Mesothelial cell of epicardium (in vitro differentiated cells): ENCODE measurements around the gene IL22RA1. TPM values are rescaled to one million over a fixed set of nuclear protein-coding genes. Genes with fewer than 3 reads are reported as not detected.
A peak's percentile ranks its signal among the peaks of the same experiment; 100 is the strongest.

Source experiments
- DNase-seq, 2 experiments: peaks; one replicate each; pipeline ENCODE4 v3.0.0; 2021; ENCODE audit warnings: low spot score in 2 of 2; ENCODE audit not compliant: unreplicated experiment in 2 of 2
- H3K27ac Mint-ChIP-seq: 2 replicates; pipeline ENCODE4 v1.8.0; 2021; ENCODE audit warnings: mixed read lengths
- H3K27me3 Mint-ChIP-seq: 2 replicates; pipeline ENCODE4 v1.8.0; 2021; ENCODE audit warnings: low read depth, mixed read lengths
- H3K36me3 Mint-ChIP-seq: 2 replicates; pipeline ENCODE4 v1.8.0; 2021; ENCODE audit warnings: mixed read lengths
- H3K4me1 Mint-ChIP-seq: 2 replicates; pipeline ENCODE4 v1.8.0; 2021; ENCODE audit warnings: mixed read lengths
- H3K4me3 Mint-ChIP-seq: 2 replicates; pipeline ENCODE4 v1.8.0; 2021; ENCODE audit warnings: mild to moderate bottlenecking, moderate library complexity, mixed read lengths
- H3K9me3 Mint-ChIP-seq: 2 replicates; pipeline ENCODE4 v1.8.0; 2021; ENCODE audit warnings: mixed read lengths
- total RNA-seq: library from RNA; stranded (reverse); gene quantifications from 3 replicates; pipeline ENCODE4 v1.2.1, GENCODE V29; 2021
- TF ChIP-seq, protein P1 (sequence below): fragments of 200-600 bp; sonication (generic); IDR thresholded peaks from one replicate; pipeline ENCODE4 v1.5.0; 2021; ENCODE audit warnings: antibody characterized with exemption; ENCODE audit not compliant: unreplicated experiment

Gene IL22RA1
- total RNA-seq, 1 donor from 2014 or later: 0.09 TPM

DNA sequence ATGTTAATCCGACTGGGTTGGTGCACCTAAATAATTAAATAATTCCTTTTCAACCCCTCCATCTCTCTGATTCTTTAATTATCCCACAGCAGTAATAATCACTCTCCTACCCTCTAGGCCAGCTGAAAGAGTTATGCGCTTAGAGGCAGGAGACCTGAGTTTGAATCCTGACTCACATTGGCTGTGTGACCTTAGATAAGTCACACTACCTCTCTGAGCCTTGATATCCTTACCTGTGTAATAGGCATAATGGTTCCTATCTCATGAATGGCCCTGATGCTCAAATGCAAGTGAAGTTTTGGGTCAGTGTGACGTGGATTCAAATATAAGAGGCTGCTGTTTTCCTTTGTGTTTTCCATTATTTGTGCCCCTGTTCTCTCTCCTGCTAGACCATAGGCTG is 39.1 kb downstream of the IL22RA1 start:
- H3K9me3 Mint-ChIP-seq: no peaks in the 10 kb centered on the region
- H3K27me3 Mint-ChIP-seq: no peaks in the 10 kb centered on the region
- no peaks in the 10 kb centered on the region for H3K36me3 Mint-ChIP-seq
- DNase-seq: no peak
- H3K4me1 Mint-ChIP-seq: peaks cover 28% of the 10 kb centered on the region
- H3K27ac Mint-ChIP-seq: peak overlapping the region; percentile 95
- no peak overlapping the region for H3K4me3 Mint-ChIP-seq
- TF ChIP-seq, protein P1, sequence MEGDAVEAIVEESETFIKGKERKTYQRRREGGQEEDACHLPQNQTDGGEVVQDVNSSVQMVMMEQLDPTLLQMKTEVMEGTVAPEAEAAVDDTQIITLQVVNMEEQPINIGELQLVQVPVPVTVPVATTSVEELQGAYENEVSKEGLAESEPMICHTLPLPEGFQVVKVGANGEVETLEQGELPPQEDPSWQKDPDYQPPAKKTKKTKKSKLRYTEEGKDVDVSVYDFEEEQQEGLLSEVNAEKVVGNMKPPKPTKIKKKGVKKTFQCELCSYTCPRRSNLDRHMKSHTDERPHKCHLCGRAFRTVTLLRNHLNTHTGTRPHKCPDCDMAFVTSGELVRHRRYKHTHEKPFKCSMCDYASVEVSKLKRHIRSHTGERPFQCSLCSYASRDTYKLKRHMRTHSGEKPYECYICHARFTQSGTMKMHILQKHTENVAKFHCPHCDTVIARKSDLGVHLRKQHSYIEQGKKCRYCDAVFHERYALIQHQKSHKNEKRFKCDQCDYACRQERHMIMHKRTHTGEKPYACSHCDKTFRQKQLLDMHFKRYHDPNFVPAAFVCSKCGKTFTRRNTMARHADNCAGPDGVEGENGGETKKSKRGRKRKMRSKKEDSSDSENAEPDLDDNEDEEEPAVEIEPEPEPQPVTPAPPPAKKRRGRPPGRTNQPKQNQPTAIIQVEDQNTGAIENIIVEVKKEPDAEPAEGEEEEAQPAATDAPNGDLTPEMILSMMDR: no peak

DNA sequence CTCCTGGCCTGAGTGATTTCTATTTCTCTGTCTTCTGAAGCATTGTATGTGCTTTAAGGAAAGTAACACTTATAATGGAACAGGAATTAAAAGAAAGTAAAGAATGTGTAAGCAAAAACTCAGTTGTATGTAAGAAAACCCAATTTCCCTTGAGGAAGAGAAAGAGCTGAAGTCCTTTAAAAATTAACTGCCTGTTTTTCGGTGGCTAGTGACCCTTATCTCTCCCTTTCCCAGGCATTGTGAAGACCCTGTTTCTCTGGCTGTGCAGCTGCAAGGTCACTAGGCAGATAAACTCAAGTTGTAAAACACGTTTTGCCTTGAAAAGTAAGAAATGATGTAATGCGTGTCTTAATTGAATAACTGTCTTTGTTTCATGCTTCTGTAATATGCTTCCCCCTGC is 39.5 kb downstream of the IL22RA1 start:
- no peak for DNase-seq
- Mint-ChIP-seq H3K27ac (peak overlapping the region; percentile 95), H3K36me3 (no peaks in the 10 kb centered on the region), H3K4me3 (no peak overlapping the region), H3K4me1 (peaks cover 28% of the 10 kb centered on the region), H3K27me3 (no peaks in the 10 kb centered on the region), H3K9me3 (no peaks in the 10 kb centered on the region)
- TF ChIP-seq, protein P1: no peak

DNA sequence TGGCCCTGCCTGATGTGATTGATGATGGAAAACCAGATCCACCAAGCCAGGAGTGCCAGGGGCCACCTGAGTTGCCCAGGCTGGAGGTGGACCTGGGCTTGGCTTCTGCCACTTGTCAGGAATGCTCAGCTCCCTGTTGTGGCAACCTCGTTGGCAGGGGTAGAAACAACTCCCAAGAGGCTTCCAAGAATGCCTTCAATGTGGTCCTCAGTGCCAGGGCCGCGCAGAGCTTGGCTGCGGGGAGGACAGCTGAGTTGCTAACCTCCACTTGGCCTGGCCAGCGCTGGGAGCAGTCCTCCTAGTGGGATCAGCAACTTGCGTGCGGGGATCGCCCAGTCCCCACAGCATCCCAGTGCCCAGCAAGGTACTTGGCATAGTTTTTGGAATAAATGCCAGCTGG is 40.0 kb downstream of the IL22RA1 start:
- Mint-ChIP-seq H3K9me3 (no peaks in the 10 kb centered on the region), H3K36me3 (no peaks in the 10 kb centered on the region), H3K4me1 (peaks cover 28% of the 10 kb centered on the region), H3K27ac (peak overlapping the region; percentile 95), H3K4me3 (no peak overlapping the region), H3K27me3 (no peaks in the 10 kb centered on the region)
- DNase-seq: no peak
- TF ChIP-seq, protein P1: no peak

DNA sequence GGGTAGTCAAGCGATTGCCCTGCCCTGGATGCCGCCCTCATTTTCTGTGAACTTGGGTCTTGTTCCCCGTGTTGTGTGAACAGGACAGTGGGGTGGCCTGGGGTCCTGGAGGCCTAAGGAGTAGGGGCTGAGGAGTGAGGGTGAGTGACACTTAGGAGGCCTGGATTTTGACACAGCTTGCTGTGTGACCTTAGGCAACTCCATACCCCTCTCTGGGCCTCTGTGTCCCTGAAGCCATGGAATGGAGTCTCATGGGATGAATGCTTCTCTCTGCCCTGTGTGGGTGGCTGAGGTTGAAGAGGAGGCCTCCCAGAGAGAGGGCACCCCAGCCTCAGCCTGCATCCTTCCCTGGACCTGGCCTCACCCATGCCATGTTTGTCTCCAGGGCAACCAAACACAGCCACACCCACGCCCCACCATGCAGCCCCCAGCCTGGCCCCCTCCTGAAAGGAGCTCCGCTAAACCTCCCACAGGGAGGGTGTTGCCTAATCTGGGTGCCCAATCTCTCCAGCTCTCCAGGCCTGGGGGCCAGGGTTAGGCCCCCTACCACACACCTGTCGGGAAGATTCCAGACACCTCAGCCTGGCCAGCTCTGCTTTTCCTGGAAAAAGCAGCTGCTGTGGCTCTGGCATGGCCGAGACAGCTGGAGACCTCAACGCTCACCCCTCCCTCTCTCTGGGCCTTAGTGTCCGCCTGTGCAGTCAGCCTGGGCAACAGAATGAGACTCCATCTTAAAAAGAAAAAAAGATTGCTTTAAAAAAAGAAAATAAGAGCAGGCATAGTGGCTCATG is 40.9 kb downstream of the IL22RA1 start:
- peak overlapping the region; percentile 30 for H3K27ac Mint-ChIP-seq
- H3K36me3 Mint-ChIP-seq: no peaks in the 10 kb centered on the region

DNA sequence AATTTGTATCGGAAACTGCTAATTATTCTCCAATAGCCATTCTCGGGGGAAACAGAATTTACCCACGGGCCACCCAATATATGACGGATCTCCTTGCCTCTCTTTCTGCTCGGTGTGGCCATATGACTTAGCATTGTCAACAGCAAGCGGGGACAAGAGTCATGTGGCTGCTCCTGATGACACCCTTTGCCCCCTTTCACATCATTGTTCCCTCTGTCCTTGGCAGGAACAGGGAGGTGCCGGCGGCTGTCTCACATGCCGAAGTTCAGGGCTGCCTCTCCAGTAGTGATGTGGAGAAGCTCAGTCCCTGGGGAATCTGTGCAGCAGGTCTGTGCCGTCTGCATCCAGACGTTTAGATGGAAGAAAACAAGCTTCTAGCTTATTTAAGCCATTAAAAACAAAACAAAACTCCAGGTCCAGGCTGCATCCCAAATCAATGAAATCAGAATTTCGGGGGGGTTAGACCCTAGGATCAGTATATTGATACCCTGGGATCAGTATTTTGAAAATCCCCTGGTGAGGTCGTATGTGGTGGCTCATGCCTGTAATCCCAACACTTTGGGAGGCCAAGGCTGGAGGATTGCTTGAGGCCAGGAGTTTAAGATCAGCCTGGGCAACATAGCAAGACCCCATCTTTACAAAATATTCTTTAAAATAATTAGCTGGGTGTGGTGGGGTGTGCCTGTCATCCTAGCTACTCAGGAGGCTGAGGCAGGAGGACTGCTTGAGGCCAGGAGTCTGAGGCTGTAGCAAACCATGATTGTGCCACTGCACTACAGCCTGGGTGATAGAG is 41.8 kb downstream of the IL22RA1 start:
- H3K4me1 Mint-ChIP-seq: peaks cover 28% of the 10 kb centered on the region

More for the DNA sequence above, 40.9 kb downstream of the IL22RA1 start:
- H3K9me3 Mint-ChIP-seq: no peaks in the 10 kb centered on the region
- H3K27me3 Mint-ChIP-seq: no peaks in the 10 kb centered on the region
- H3K4me1 Mint-ChIP-seq: peaks cover 28% of the 10 kb centered on the region
- H3K4me3 Mint-ChIP-seq: no peak overlapping the region
- TF ChIP-seq, protein P1: no peak
- DNase-seq: no peak

More for the DNA sequence above, 41.8 kb downstream of the IL22RA1 start:
- Mint-ChIP-seq H3K36me3 (no peaks in the 10 kb centered on the region), H3K27me3 (no peaks in the 10 kb centered on the region), H3K4me3 (no peak overlapping the region), H3K9me3 (no peaks in the 10 kb centered on the region), H3K27ac (no peak overlapping the region)
- DNase-seq: no peak
- TF ChIP-seq, protein P1: no peak
